Left colon (tissue), 2 donors: ENCODE data around the gene SFT2D1. TPM values are rescaled to one million over a fixed set of nuclear protein-coding genes. Genes with fewer than 3 reads are reported as not detected.

ENCODE experiments used
- ATAC-seq: fragments of 200-7000 bp; cut with Tn5 transposase; one replicate; pipeline ENCODE4 v1.9.1; 2020; ENCODE audit warnings: mild to moderate bottlenecking, moderate library complexity
- DNase-seq, 2 donors: peaks; one replicate each; pipeline ENCODE4 v3.0.0-alpha.2; 2020
- intact Hi-C, 2 donors: fragments of 100-400 bp; cut with DNase I in 1 of 2; cut with micrococcal nuclease in 1 of 2; formaldehyde crosslinking; loops; one replicate each; pipeline versions ENCODE4 v1.11.2 to v1.14.0; 2022; cut with DNase I, micrococcal nuclease
- total RNA-seq, 2 donors: library from RNA; stranded (reverse); fragmentation: NEBNext Ultra II Directional; extraction: Animal tissue kit (Norgen Biotek cat#: 25700); gene quantifications; one replicate each; pipeline ENCODE4 v1.2.1, GENCODE V29; 2021
- donor health status: DM: no; HTN: no; CAD: no.
- donor health status: DM: yes; HTN: yes; CAD: no.

Gene SFT2D1
- total RNA-seq, 2 donors from 2014 or later: 57.7 to 64.7 TPM

- peak; percentile 6 for ATAC-seq
- intact Hi-C loops: loop anchor here in 1 of 2 donors (5.0 kb wide), 1 partner anchor 44 kb away; no protein-coding TSS in a partner anchor
- no peak for DNase-seq
Measured at GRCh38 chr6:166343150-166343487, 774 bp upstream of the SFT2D1 start.

- intact Hi-C loops: loop anchor here in 1 of 2 donors (5.0 kb wide), 1 partner anchor 45 kb away; no protein-coding TSS in a partner anchor
- DNase-seq (peak in 1 of 2 donors; percentile 43), ATAC-seq (peak; percentile 20)
Measured at GRCh38 chr6:166341977-166342348, 382 bp downstream of the SFT2D1 start.

- intact Hi-C loops: loop anchor here in 1 of 2 donors (5.0 kb wide), 1 partner anchor 46 kb away; no protein-coding TSS in a partner anchor
- no peak for DNase-seq
- ATAC-seq: peak; percentile 44
Measured at GRCh38 chr6:166341464-166341863, 881 bp downstream of the SFT2D1 start.

- DNase-seq (no peak), ATAC-seq (no peak)
- intact Hi-C loops: no loop called here
Measured at GRCh38 chr6:166338854-166339253, 3.5 kb downstream of the SFT2D1 start.

- DNase-seq (no peak), ATAC-seq (no peak)
- intact Hi-C loops: no loop called here
Measured at GRCh38 chr6:166336847-166337246, 5.5 kb downstream of the SFT2D1 start.

GRCh38 chr6:166335378-166336302 lies 6.7 kb downstream of the SFT2D1 start:
- intact Hi-C loops: no loop called here
- no peak for ATAC-seq
- DNase-seq: no peak

GRCh38 chr6:166334878-166335277 lies 7.5 kb downstream of the SFT2D1 start:
- intact Hi-C loops: no loop called here
- ATAC-seq (no peak), DNase-seq (no peak)

- DNase-seq (no peak), ATAC-seq (no peak)
- intact Hi-C loops: no loop called here
Measured at GRCh38 chr6:166333172-166333995, 9.0 kb downstream of the SFT2D1 start.

GRCh38 chr6:166331503-166332415 lies 10.6 kb downstream of the SFT2D1 start:
- intact Hi-C loops: no loop called here
- ATAC-seq (peak; percentile 82), DNase-seq (no peak)

GRCh38 chr6:166330612-166331011 lies 11.7 kb downstream of the SFT2D1 start:
- intact Hi-C loops: no loop called here
- ATAC-seq: peak; percentile 87
- DNase-seq: peak; percentile 51 to 61

- intact Hi-C loops: no loop called here
- ATAC-seq (no peak), DNase-seq (no peak)
Measured at GRCh38 chr6:166325383-166326042, 16.8 kb downstream of the SFT2D1 start.

GRCh38 chr6:166323395-166323794 lies 18.9 kb downstream of the SFT2D1 start:
- ATAC-seq (no peak), DNase-seq (no peak)
- intact Hi-C loops: no loop called here

- DNase-seq (no peak), ATAC-seq (peak; percentile 50)
- intact Hi-C loops: no loop called here
Measured at GRCh38 chr6:166318649-166319600, 23.4 kb downstream of the SFT2D1 start.

- DNase-seq (no peak), ATAC-seq (no peak)
- intact Hi-C loops: no loop called here
Measured at GRCh38 chr6:166318227-166318626, 24.1 kb downstream of the SFT2D1 start.

GRCh38 chr6:166317261-166318212 lies 24.8 kb downstream of the SFT2D1 start:
- ATAC-seq: no peak
- intact Hi-C loops: no loop called here
- no peak for DNase-seq

GRCh38 chr6:166315436-166315835 lies 26.9 kb downstream of the SFT2D1 start:
- ATAC-seq (no peak), DNase-seq (no peak)
- intact Hi-C loops: no loop called here
